Measurements from ENCODE around the gene CBARP.

DNA sequence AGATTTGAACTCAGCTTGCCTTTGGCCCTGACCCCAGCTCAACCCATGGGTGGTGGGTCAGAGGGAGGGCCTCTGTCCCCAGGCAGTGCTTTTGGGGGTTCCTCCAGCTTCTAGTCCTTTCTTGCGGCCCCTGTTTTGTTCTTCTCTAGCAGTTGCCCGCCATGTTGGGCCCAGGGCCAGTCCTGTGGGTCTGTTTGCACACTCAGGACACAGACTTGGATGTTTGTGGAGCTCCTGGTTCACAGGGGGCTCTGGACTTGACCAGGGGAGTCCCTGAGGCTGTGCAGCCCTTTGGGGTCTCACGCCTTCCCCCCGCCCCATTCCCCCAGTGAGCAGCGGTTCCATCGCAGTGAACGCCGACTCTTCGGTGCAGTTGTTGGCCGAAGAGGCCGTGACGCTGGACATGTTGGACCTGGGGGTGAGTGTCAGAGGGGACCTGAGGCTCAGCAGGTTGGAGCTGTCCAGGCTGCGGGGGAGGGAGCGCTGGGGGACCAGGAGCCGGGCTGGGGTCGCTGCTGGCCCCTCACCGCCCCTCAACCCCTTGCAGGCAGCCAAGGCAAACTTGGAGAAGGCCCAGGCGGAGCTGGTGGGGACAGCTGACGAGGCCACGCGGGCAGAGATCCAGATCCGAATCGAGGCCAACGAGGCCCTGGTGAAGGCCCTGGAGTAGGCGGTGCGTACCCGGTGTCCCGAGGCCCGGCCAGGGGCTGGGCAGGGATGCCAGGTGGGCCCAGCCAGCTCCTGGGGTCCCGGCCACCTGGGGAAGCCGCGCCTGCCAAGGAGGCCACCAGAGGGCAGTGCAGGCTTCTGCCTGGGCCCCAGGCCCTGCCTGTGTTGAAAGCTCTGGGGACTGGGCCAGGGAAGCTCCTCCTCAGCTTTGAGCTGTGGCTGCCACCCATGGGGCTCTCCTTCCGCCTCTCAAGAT is 6.2 kb upstream of the CBARP start:
- TF ChIP-seq GATA2 (IDR thresholded peaks at IDR 0.05; ENCODE audit: low read depth, low read length) (no peak), GATA3 (IDR thresholded peaks at IDR 0.05; ENCODE audit: low read depth, low read length) (no peak)

Data from SH-SY5Y (cell line).